Measurements from ENCODE around the gene RAP1GAP. TPM values are rescaled to one million over a fixed set of nuclear protein-coding genes. Genes with fewer than 3 reads are reported as not detected.

RAP1GAP gene
- total and polyA plus RNA-seq, 2 donors from 2014 or later, result 39.2 to 200 TPM

DNA sequence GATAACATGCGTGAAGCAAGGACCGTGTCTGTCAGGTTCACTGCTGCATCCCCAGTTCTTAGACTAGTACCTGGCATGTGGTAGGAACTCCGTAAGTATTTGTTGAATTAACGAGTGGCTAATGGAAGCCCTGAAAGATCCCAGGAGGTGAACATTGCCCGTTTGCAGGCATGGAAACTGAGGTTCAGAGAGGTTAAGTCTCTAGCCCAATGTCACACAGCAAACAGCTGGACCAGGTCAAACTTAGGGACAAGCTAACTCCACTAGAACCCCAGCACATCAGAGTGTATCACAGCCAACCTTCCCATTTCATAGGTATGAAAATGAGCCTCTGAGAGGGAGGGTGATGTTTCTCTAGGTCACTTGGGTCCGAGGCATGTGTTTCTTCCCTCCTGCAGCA, 27.6 kb downstream of the RAP1GAP start:
- no peak for TF ChIP-seq CTCF (IDR thresholded peaks at IDR 0.05; ENCODE audit: borderline replicate concordance, extremely low read depth, insufficient read depth)
- DNase-seq, result no peak
- intact Hi-C loops (cut with DNase I), result no loop called here
- no peak overlapping the region for H3K4me3 ChIP-seq (ENCODE audit: low read length in 3 of 3)
- H3K9me3 ChIP-seq (ENCODE audit: control insufficient read depth in 2 of 3, insufficient read depth in 1 of 3, low read length in 3 of 3), result no peaks in the 10 kb centered on the region
- peak overlapping the region; percentile 71 to 92 for H3K27ac ChIP-seq (ENCODE audit: low read depth in 2 of 2, low read length in 2 of 2)
- H3K27me3 ChIP-seq (ENCODE audit: control insufficient read depth, insufficient read depth, low read length), result no peaks in the 10 kb centered on the region
- H3K36me3 ChIP-seq (ENCODE audit: control insufficient read depth in 2 of 3, insufficient read depth in 3 of 3, low read length in 3 of 3), result no peaks in the 10 kb centered on the region
- H3K9ac ChIP-seq (ENCODE audit: low read length in 3 of 3), result peak overlapping the region in 1 of 3 donors; percentile 47
- peaks cover 0 to 36% (median 29%) of the 10 kb centered on the region in 3 donors for H3K4me1 ChIP-seq (ENCODE audit: control insufficient read depth in 2 of 3, insufficient read depth in 2 of 3, low read depth in 1 of 3, low read length in 3 of 3)
- FAIRE-seq, result no peak

GRCh38 chr1:21641076-21641475, 28.1 kb downstream of the RAP1GAP start:
- Histone ChIP-seq H3K36me3 (ENCODE audit: control insufficient read depth in 2 of 3, insufficient read depth in 3 of 3, low read length in 3 of 3) (peaks cover 0 to 3% (median 0%) of the 10 kb centered on the region in 3 donors), H3K4me1 (ENCODE audit: control insufficient read depth in 2 of 3, insufficient read depth in 2 of 3, low read depth in 1 of 3, low read length in 3 of 3) (peaks cover 0 to 37% (median 29%) of the 10 kb centered on the region in 3 donors), H3K27me3 (ENCODE audit: control insufficient read depth, insufficient read depth, low read length) (no peaks in the 10 kb centered on the region), H3K9ac (ENCODE audit: low read length in 3 of 3) (peak overlapping the region in 1 of 3 donors; percentile 47), H3K4me3 (ENCODE audit: low read length in 3 of 3) (no peak overlapping the region), H3K27ac (ENCODE audit: low read depth in 2 of 2, low read length in 2 of 2) (peak overlapping the region; percentile 71 to 92), H3K9me3 (ENCODE audit: control insufficient read depth in 2 of 3, insufficient read depth in 1 of 3, low read length in 3 of 3) (no peaks in the 10 kb centered on the region)
- no peak for TF ChIP-seq CTCF (IDR thresholded peaks at IDR 0.05; ENCODE audit: borderline replicate concordance, extremely low read depth, insufficient read depth)
- DNase-seq, result no peak
- intact Hi-C loops (cut with DNase I), result no loop called here
- no peak for FAIRE-seq

GRCh38 chr1:21640653-21641052, 28.5 kb downstream of the RAP1GAP start:
- Histone ChIP-seq H3K36me3 (ENCODE audit: control insufficient read depth in 2 of 3, insufficient read depth in 3 of 3, low read length in 3 of 3) (peaks cover 0 to 4% (median 0%) of the 10 kb centered on the region in 3 donors), H3K27ac (ENCODE audit: low read depth in 2 of 2, low read length in 2 of 2) (peak overlapping the region; percentile 87 to 96), H3K27me3 (ENCODE audit: control insufficient read depth, insufficient read depth, low read length) (no peaks in the 10 kb centered on the region), H3K4me1 (ENCODE audit: control insufficient read depth in 2 of 3, insufficient read depth in 2 of 3, low read depth in 1 of 3, low read length in 3 of 3) (peaks cover 0 to 38% (median 32%) of the 10 kb centered on the region in 3 donors), H3K9me3 (ENCODE audit: control insufficient read depth in 2 of 3, insufficient read depth in 1 of 3, low read length in 3 of 3) (no peaks in the 10 kb centered on the region), H3K9ac (ENCODE audit: low read length in 3 of 3) (peak overlapping the region in 2 of 3 donors; percentile 52 to 62), H3K4me3 (ENCODE audit: low read length in 3 of 3) (no peak overlapping the region)
- TF ChIP-seq CTCF (IDR thresholded peaks at IDR 0.05; ENCODE audit: borderline replicate concordance, extremely low read depth, insufficient read depth), result no peak
- FAIRE-seq, result no peak
- no peak for DNase-seq
- intact Hi-C loops (cut with DNase I), result no loop called here

GRCh38 chr1:21639594-21640041, 29.5 kb downstream of the RAP1GAP start:
- Histone ChIP-seq H3K4me1 (ENCODE audit: control insufficient read depth in 2 of 3, insufficient read depth in 2 of 3, low read depth in 1 of 3, low read length in 3 of 3) (peaks cover 0 to 46% (median 40%) of the 10 kb centered on the region in 3 donors), H3K36me3 (ENCODE audit: control insufficient read depth in 2 of 3, insufficient read depth in 3 of 3, low read length in 3 of 3) (peaks cover 0 to 4% (median 0%) of the 10 kb centered on the region in 3 donors), H3K27me3 (ENCODE audit: control insufficient read depth, insufficient read depth, low read length) (no peaks in the 10 kb centered on the region), H3K4me3 (ENCODE audit: low read length in 3 of 3) (no peak overlapping the region), H3K27ac (ENCODE audit: low read depth in 2 of 2, low read length in 2 of 2) (peak overlapping the region; percentile 95 to 96), H3K9ac (ENCODE audit: low read length in 3 of 3) (peak overlapping the region in 2 of 3 donors; percentile 4 to 34), H3K9me3 (ENCODE audit: control insufficient read depth in 2 of 3, insufficient read depth in 1 of 3, low read length in 3 of 3) (no peaks in the 10 kb centered on the region)
- FAIRE-seq, result no peak
- peak in 1 of 5 donors; percentile 77 for DNase-seq
- intact Hi-C loops (cut with DNase I), result no loop called here
- TF ChIP-seq CTCF (IDR thresholded peaks at IDR 0.05; ENCODE audit: borderline replicate concordance, extremely low read depth, insufficient read depth), result no peak
